ENCODE measurements around the gene RCOR3. TPM values are rescaled to one million over a fixed set of nuclear protein-coding genes. Genes with fewer than 3 reads are reported as not detected.

Gene RCOR3
- total RNA-seq, 2 donors from 2014 or later: 40.7 to 76.8 TPM

DNA sequence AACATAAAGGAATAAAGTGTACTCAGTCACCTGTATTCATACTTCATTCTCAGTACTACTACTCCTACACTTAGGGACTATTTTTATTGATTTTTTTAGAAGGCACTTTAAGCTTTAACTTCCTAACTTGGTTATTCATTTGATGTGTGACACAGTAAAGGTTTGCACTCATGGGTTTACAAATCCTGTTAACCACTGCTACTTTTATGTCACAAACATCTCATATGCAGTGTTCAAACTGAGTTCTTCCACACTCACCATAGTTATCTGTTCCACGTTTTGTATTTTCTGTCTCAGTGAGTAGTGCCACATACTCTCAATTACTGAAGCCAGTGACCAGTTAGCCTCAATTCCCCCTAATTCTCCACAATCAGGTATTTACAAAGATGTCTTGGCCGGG is 33.2 kb downstream of the RCOR3 start:
- Histone ChIP-seq H3K27ac (no peak overlapping the region), H3K9me3 (no peaks in the 10 kb centered on the region), H3K4me1 (no peaks in the 10 kb centered on the region), H3K27me3 (no peaks in the 10 kb centered on the region), H3K4me3 (no peak overlapping the region), H3K36me3 (replicated peaks in 1 of 2; ENCODE audit: insufficient read depth in 1 of 2, low read depth in 2 of 2) (peaks cover 0 to 12% of the 10 kb centered on the region in 2 donors)
- intact Hi-C loops (cut with DNase I): no loop called here
- DNase-seq (no peak), ATAC-seq (no peak)
- TF ChIP-seq, protein P1, sequence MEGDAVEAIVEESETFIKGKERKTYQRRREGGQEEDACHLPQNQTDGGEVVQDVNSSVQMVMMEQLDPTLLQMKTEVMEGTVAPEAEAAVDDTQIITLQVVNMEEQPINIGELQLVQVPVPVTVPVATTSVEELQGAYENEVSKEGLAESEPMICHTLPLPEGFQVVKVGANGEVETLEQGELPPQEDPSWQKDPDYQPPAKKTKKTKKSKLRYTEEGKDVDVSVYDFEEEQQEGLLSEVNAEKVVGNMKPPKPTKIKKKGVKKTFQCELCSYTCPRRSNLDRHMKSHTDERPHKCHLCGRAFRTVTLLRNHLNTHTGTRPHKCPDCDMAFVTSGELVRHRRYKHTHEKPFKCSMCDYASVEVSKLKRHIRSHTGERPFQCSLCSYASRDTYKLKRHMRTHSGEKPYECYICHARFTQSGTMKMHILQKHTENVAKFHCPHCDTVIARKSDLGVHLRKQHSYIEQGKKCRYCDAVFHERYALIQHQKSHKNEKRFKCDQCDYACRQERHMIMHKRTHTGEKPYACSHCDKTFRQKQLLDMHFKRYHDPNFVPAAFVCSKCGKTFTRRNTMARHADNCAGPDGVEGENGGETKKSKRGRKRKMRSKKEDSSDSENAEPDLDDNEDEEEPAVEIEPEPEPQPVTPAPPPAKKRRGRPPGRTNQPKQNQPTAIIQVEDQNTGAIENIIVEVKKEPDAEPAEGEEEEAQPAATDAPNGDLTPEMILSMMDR (IDR thresholded peaks at IDR 0.05): no peak
- TF ChIP-seq POLR2A (IDR thresholded peaks at IDR 0.05): no peak
- WGBS, 2 donors: 82 to 89% methylated on average over 2 of the region's 2 CpGs

DNA sequence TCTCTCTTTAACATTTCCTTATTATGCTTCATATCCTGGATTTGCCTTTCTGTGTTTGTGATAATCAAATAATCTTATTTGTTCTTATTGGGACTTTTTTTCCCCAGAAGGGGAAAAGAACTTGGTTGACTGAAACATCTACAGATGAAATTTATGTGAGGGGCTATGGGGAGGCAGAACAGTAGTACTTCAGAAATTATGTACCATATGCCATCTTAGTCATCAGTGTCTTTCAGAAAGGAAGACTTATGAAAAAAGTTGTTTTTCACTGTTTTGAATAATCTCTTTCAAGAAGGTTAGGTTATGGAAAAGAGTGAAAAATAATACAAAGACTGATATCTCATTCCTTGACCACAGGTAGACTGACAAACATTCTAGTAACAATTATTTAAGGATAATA is 37.2 kb downstream of the RCOR3 start:
- DNase-seq: no peak
- ATAC-seq: no peak
- peaks cover 0 to 12% of the 10 kb centered on the region in 2 donors for H3K36me3 ChIP-seq (replicated peaks in 1 of 2; ENCODE audit: insufficient read depth in 1 of 2, low read depth in 2 of 2)
- no peaks in the 10 kb centered on the region for H3K27me3 ChIP-seq
- no peaks in the 10 kb centered on the region for H3K4me1 ChIP-seq
- TF ChIP-seq POLR2A (IDR thresholded peaks at IDR 0.05): no peak
- TF ChIP-seq, protein P1 (IDR thresholded peaks at IDR 0.05): no peak
- no peak overlapping the region for H3K27ac ChIP-seq
- no peak overlapping the region for H3K4me3 ChIP-seq
- intact Hi-C loops (cut with DNase I): no loop called here
- H3K9me3 ChIP-seq: no peaks in the 10 kb centered on the region

DNA sequence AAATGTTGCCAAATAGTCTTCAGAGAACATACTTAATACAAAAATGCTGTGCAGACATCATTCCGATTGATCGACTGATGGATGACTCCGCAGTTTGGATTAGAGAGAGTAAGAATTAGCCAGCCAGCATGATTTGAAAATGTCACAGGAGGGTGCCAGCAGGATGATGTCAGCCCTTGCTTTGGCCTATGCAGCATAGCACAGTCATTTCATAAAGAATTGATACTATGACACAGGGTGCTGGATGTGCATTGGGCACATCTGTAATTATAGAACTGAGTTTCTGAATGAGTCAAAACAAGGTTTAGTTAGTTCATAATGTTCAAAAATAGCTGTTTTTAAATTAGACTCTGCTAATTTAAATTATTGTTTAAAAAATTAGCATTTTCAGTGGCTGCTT is 45.9 kb downstream of the RCOR3 start:
- no peaks in the 10 kb centered on the region for H3K27me3 ChIP-seq
- TF ChIP-seq, protein P1 (IDR thresholded peaks at IDR 0.05): no peak
- TF ChIP-seq POLR2A (IDR thresholded peaks at IDR 0.05): no peak
- intact Hi-C loops (cut with DNase I): no loop called here
- no peaks in the 10 kb centered on the region for H3K4me1 ChIP-seq
- DNase-seq (no peak), ATAC-seq (no peak)
- 93 to 94% methylated on average over 3 of the region's 3 CpGs for WGBS, 2 donors
- H3K27ac ChIP-seq: no peak overlapping the region
- H3K9me3 ChIP-seq: no peaks in the 10 kb centered on the region
- H3K36me3 ChIP-seq (replicated peaks in 1 of 2; ENCODE audit: insufficient read depth in 1 of 2, low read depth in 2 of 2): peaks cover 0 to 10% of the 10 kb centered on the region in 2 donors
- H3K4me3 ChIP-seq: no peak overlapping the region

DNA sequence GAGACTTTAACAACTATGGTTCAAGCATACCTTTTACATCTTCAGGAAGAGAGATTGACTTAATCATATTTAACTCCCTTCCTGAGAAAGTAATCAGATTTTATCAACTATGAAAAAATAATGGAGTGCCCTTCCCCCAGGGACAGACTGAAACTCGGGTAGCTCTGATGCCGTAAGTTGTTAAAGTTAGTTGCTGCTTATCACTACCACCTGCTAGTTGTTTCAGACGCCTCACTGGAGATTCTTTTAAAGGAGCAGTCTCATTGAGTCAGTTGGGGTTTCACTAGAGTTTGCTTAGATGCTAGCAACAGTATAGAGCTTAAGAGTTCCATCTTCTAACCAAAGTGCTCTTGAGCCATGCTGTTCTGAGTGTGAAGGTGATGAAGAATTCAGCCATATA is 50.5 kb downstream of the RCOR3 start:
- Histone ChIP-seq H3K9me3 (no peaks in the 10 kb centered on the region), H3K4me3 (no peak overlapping the region), H3K27me3 (no peaks in the 10 kb centered on the region), H3K4me1 (no peaks in the 10 kb centered on the region), H3K36me3 (replicated peaks in 1 of 2; ENCODE audit: insufficient read depth in 1 of 2, low read depth in 2 of 2) (peaks cover 6 to 12% of the 10 kb centered on the region in 2 donors), H3K27ac (no peak overlapping the region)
- DNase-seq (no peak), ATAC-seq (no peak)
- intact Hi-C loops (cut with DNase I): no loop called here
- WGBS, 2 donors: 36 to 51% methylated on average over 3 of the region's 3 CpGs
- no peak for TF ChIP-seq POLR2A (IDR thresholded peaks at IDR 0.05)
- TF ChIP-seq, protein P1 (IDR thresholded peaks at IDR 0.05): no peak

DNA sequence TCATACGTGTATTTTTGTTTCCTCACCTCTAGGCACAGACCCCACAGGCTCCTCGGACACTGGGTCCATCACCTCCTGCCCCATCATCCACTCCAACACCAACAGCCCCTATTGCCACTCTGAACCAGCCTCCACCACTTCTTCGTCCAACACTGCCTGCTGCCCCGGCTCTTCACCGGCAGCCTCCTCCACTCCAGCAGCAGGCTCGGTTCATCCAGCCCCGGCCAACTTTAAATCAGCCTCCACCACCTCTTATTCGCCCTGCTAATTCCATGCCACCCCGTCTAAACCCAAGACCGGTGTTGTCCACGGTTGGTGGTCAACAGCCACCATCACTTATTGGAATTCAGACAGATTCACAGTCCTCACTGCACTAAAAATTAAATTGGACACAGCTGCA is 54.2 kb downstream of the RCOR3 start:
- no peak for DNase-seq
- 93 to 96% methylated on average over 11 of the region's 11 CpGs for WGBS, 2 donors
- Histone ChIP-seq H3K27me3 (no peaks in the 10 kb centered on the region), H3K36me3 (replicated peaks in 1 of 2; ENCODE audit: insufficient read depth in 1 of 2, low read depth in 2 of 2) (peaks cover 6 to 19% of the 10 kb centered on the region in 2 donors), H3K4me3 (no peak overlapping the region), H3K9me3 (no peaks in the 10 kb centered on the region), H3K27ac (no peak overlapping the region), H3K4me1 (no peaks in the 10 kb centered on the region)
- intact Hi-C loops (cut with DNase I): no loop called here
- ATAC-seq: no peak
- TF ChIP-seq, protein P1 (IDR thresholded peaks at IDR 0.05): no peak
- no peak for TF ChIP-seq POLR2A (IDR thresholded peaks at IDR 0.05)
